ENCODE measurements around the gene TXNDC11. TPM values are rescaled to one million over a fixed set of nuclear protein-coding genes. Genes with fewer than 3 reads are reported as not detected.

Gene TXNDC11
- total RNA-seq, 1 experiment from 2014 or later = 11.1 TPM

DNA sequence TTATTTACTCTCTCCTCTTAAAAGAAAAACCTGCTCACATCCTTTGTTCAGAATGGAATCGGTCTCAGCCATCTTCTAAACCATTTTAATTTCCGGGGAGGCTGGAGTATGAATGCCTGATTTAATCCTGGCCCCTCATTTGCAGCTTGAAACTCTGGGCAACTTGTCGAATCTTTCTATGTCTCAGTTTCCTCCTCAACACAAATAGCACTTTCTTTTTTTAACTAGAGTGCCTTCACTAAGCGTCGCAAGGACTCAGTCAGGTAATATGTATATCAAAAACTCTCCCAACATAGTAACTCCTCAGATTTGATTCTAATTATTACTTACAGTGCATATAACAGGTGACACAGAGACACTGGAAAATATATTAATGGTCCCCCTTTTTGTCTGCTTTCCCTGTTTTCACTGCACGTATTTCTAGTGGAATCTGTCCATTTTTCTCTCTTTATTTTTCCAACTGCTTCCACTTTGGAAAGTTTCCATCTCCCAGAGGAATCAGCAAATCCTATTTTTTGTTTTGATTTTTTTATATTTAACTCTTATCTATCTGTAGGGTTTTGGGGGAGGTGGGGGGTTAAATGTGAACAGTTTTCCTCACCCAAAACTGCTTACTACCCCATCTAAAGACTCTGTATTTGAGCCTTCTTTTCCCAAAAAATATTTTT, 55.8 kb downstream of the TXNDC11 start (continued):
- TF ChIP-seq, protein P1, sequence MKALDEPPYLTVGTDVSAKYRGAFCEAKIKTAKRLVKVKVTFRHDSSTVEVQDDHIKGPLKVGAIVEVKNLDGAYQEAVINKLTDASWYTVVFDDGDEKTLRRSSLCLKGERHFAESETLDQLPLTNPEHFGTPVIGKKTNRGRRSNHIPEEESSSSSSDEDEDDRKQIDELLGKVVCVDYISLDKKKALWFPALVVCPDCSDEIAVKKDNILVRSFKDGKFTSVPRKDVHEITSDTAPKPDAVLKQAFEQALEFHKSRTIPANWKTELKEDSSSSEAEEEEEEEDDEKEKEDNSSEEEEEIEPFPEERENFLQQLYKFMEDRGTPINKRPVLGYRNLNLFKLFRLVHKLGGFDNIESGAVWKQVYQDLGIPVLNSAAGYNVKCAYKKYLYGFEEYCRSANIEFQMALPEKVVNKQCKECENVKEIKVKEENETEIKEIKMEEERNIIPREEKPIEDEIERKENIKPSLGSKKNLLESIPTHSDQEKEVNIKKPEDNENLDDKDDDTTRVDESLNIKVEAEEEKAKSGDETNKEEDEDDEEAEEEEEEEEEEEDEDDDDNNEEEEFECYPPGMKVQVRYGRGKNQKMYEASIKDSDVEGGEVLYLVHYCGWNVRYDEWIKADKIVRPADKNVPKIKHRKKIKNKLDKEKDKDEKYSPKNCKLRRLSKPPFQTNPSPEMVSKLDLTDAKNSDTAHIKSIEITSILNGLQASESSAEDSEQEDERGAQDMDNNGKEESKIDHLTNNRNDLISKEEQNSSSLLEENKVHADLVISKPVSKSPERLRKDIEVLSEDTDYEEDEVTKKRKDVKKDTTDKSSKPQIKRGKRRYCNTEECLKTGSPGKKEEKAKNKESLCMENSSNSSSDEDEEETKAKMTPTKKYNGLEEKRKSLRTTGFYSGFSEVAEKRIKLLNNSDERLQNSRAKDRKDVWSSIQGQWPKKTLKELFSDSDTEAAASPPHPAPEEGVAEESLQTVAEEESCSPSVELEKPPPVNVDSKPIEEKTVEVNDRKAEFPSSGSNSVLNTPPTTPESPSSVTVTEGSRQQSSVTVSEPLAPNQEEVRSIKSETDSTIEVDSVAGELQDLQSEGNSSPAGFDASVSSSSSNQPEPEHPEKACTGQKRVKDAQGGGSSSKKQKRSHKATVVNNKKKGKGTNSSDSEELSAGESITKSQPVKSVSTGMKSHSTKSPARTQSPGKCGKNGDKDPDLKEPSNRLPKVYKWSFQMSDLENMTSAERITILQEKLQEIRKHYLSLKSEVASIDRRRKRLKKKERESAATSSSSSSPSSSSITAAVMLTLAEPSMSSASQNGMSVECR (CRISPR knock-in tag; IDR thresholded peaks at IDR 0.05; ENCODE audit: borderline replicate concordance) = no peak
- TF ChIP-seq, protein P2, sequence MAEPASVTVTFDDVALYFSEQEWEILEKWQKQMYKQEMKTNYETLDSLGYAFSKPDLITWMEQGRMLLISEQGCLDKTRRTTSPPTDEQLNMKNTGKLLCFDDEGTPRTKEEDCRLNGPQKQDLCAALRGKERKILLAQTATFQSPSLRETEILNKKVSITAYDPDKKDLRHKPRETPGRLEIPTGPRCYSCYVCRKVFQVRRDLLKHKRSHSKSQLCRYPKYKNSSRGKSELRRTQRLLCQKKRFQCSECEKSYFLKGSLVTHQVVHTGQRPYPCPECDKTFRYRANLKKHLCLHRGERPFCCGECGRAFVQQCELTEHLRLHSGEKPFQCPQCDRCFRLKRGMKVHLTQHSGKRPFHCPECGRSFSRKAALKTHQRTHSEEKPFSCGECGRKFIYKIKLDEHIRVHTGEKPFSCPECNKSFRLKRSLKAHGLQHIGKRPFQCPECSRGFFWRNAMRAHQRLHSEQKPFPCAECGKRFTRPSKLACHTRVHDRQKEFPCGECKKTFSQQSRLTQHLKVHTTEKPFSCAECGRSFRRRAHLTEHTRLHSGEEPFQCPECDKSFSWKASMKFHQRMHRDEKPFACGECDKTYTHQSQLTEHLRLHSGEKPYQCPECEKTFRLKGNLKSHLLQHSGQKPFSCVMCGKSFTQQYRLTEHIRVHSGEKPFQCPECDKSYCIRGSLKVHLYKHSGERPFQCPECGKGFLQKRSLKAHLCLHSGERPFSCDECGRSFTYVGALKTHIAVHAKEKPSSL (CRISPR knock-in tag; conservative IDR thresholded peaks at IDR 0.05) = no peak
- TF ChIP-seq CREM (CRISPR knock-in tag; IDR thresholded peaks at IDR 0.05) (no peak), MXD4 (CRISPR knock-in tag; IDR thresholded peaks at IDR 0.05; ENCODE audit: borderline replicate concordance) (no peak), ZNF671 (CRISPR knock-in tag; IDR thresholded peaks at IDR 0.05) (no peak), SP1 (CRISPR knock-in tag; conservative IDR thresholded peaks at IDR 0.05) (no peak), KAT7 (CRISPR knock-in tag; IDR thresholded peaks at IDR 0.05; ENCODE audit: borderline replicate concordance) (no peak)
- TF ChIP-seq, protein P3, sequence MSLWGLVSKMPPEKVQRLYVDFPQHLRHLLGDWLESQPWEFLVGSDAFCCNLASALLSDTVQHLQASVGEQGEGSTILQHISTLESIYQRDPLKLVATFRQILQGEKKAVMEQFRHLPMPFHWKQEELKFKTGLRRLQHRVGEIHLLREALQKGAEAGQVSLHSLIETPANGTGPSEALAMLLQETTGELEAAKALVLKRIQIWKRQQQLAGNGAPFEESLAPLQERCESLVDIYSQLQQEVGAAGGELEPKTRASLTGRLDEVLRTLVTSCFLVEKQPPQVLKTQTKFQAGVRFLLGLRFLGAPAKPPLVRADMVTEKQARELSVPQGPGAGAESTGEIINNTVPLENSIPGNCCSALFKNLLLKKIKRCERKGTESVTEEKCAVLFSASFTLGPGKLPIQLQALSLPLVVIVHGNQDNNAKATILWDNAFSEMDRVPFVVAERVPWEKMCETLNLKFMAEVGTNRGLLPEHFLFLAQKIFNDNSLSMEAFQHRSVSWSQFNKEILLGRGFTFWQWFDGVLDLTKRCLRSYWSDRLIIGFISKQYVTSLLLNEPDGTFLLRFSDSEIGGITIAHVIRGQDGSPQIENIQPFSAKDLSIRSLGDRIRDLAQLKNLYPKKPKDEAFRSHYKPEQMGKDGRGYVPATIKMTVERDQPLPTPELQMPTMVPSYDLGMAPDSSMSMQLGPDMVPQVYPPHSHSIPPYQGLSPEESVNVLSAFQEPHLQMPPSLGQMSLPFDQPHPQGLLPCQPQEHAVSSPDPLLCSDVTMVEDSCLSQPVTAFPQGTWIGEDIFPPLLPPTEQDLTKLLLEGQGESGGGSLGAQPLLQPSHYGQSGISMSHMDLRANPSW (CRISPR knock-in tag; conservative IDR thresholded peaks at IDR 0.05; ENCODE audit: low read depth) = no peak
- TF ChIP-seq, protein P4, sequence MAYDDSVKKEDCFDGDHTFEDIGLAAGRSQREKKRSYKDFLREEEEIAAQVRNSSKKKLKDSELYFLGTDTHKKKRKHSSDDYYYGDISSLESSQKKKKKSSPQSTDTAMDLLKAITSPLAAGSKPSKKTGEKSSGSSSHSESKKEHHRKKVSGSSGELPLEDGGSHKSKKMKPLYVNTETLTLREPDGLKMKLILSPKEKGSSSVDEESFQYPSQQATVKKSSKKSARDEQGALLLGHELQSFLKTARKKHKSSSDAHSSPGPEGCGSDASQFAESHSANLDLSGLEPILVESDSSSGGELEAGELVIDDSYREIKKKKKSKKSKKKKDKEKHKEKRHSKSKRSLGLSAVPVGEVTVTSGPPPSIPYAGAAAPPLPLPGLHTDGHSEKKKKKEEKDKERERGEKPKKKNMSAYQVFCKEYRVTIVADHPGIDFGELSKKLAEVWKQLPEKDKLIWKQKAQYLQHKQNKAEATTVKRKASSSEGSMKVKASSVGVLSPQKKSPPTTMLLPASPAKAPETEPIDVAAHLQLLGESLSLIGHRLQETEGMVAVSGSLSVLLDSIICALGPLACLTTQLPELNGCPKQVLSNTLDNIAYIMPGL (CRISPR knock-in tag; IDR thresholded peaks at IDR 0.05) = no peak

DNA sequence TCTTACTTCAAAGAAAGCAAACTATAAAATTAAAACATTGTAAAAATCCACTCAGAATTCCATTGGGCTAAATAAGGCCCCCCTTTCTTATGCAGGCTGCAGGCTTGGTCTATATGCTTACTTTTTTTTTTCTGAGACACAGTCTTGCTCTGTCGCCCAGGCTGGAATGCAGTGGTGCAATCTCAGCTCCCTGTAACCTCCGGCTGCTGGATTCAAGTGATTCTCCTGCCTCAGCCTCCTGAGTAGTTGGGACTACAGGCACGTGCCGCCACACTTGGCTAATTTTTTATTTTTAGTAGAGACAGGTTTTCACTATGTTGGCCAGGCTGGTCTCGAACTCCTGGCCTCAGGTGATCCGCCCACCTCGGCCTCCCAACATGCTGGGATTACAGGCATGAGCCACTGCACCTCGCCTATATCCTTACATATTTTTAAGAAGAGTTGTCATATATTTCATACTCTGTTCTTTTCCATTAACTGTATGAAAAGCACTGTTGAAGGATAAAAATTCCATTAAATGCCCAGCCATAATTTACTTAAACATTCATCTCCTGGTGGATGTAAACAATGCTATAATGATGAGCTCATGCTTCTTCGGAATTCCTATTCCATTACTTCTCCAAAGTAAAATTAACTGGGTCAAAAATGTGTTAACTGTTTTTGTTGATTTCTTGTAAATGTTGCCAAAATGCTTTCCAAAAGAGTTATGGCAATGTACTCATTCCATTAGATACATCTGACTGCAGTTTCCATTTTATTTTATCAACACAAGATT, 56.6 kb downstream of the TXNDC11 start:
- Mint-ChIP-seq H3K9me3 (no peaks in the 10 kb centered on the region), H3K4me3 (no peak overlapping the region), H3K27me3 (ENCODE audit: low read depth) (no peaks in the 10 kb centered on the region), H3K4me1 (peaks cover 18% of the 10 kb centered on the region), H3K36me3 (peaks cover 23% of the 10 kb centered on the region), H3K27ac (no peak overlapping the region)
- no peak for ATAC-seq
- no peak for DNase-seq (ENCODE audit: low spot score)
- ChIA-PET POLR2A (no interaction called here), CTCF (interaction anchor here (1.3 to 1.5 kb wide), 2 partner anchors 28 to 111 kb away, joined by 3 read pairs; partner anchors contain the start of gene ZC3H7A)
- TF ChIP-seq ESRRA (CRISPR knock-in tag; IDR thresholded peaks at IDR 0.05; ENCODE audit: borderline replicate concordance) = no peak
- TF ChIP-seq ZNF263 (CRISPR knock-in tag; IDR thresholded peaks at IDR 0.05; ENCODE audit: low read depth) = no peak
- TF ChIP-seq SOX15 (CRISPR knock-in tag; IDR thresholded peaks at IDR 0.05) = no peak
- TF ChIP-seq NFATC4 (CRISPR knock-in tag; IDR thresholded peaks at IDR 0.05) = no peak
- TF ChIP-seq, protein P3 (CRISPR knock-in tag; conservative IDR thresholded peaks at IDR 0.05; ENCODE audit: low read depth) = no peak
- TF ChIP-seq, protein P4 (CRISPR knock-in tag; IDR thresholded peaks at IDR 0.05) = no peak
- TF ChIP-seq ZNF232 (CRISPR knock-in tag; IDR thresholded peaks at IDR 0.05) = no peak
- TF ChIP-seq ZBTB21 (CRISPR knock-in tag; IDR thresholded peaks at IDR 0.05; ENCODE audit: borderline replicate concordance) = no peak
- TF ChIP-seq, protein P5, sequence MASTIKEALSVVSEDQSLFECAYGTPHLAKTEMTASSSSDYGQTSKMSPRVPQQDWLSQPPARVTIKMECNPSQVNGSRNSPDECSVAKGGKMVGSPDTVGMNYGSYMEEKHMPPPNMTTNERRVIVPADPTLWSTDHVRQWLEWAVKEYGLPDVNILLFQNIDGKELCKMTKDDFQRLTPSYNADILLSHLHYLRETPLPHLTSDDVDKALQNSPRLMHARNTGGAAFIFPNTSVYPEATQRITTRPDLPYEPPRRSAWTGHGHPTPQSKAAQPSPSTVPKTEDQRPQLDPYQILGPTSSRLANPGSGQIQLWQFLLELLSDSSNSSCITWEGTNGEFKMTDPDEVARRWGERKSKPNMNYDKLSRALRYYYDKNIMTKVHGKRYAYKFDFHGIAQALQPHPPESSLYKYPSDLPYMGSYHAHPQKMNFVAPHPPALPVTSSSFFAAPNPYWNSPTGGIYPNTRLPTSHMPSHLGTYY (CRISPR knock-in tag; IDR thresholded peaks at IDR 0.05) = no peak
